HFF-Myc (cell line): ENCODE data around the gene MRPL51.

Experiments used
- DNase-seq: peaks from one replicate; pipeline ENCODE4 v3.0.0-alpha.2; 2011; ENCODE audit warnings: low read depth; ENCODE audit errors: extremely low read depth
- H3K4me3 ChIP-seq: replicated peaks from 2 replicates; pipeline ENCODE4 v1.5.1; 2011; ENCODE audit warnings: low read depth, mild to moderate bottlenecking, control low read depth, low read length
- TF ChIP-seq, protein P1 (sequence below): IDR thresholded peaks from 2 replicates; pipeline ENCODE4 v1.5.1; 2012; ENCODE audit warnings: mild to moderate bottlenecking, low read depth, low read length, control low read depth; ENCODE audit errors: missing control alignments

The MRPL51 gene

DNA sequence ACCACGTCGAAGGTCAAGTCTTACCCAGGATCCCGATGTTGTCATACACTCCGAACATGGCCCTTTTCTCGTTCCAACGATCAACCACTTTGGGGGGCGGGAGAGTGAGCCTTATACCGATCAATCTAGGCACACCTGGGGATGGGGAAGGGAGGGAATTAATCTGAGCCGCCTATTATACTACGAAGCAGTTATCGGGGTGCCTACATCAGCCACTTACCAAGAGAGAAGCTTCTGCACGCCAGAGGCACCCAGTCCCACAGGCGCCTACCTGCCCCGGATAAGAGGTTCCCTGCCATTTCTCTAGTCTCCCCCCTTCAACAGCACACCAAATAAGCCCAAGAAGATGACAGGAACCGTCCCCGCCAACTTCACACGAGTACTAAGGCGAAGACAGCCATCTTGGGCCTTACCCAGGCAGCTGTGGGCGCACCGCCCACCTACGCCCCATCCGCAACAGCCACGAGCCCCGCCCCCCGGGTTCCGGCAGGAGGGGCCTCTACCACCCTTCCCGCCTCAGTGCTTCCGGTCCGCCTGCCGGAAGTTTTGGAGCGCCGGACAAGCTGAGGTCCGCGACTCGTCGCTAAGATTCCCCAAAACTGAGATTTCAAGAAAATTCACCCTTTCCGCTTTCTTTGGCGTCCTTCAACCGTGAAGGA lies at the start of gene MRPL51:
MRPL51 (minus strand) TSS at position 425 of the 659 bp plus-strand sequence; CDS start at position 299, 126 bp downstream.
- TF ChIP-seq, protein P1, sequence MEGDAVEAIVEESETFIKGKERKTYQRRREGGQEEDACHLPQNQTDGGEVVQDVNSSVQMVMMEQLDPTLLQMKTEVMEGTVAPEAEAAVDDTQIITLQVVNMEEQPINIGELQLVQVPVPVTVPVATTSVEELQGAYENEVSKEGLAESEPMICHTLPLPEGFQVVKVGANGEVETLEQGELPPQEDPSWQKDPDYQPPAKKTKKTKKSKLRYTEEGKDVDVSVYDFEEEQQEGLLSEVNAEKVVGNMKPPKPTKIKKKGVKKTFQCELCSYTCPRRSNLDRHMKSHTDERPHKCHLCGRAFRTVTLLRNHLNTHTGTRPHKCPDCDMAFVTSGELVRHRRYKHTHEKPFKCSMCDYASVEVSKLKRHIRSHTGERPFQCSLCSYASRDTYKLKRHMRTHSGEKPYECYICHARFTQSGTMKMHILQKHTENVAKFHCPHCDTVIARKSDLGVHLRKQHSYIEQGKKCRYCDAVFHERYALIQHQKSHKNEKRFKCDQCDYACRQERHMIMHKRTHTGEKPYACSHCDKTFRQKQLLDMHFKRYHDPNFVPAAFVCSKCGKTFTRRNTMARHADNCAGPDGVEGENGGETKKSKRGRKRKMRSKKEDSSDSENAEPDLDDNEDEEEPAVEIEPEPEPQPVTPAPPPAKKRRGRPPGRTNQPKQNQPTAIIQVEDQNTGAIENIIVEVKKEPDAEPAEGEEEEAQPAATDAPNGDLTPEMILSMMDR = no peak
- peak within 1 kb of the TSS; percentile 82 for H3K4me3 ChIP-seq
- DNase-seq = peak; percentile 79

DNA sequence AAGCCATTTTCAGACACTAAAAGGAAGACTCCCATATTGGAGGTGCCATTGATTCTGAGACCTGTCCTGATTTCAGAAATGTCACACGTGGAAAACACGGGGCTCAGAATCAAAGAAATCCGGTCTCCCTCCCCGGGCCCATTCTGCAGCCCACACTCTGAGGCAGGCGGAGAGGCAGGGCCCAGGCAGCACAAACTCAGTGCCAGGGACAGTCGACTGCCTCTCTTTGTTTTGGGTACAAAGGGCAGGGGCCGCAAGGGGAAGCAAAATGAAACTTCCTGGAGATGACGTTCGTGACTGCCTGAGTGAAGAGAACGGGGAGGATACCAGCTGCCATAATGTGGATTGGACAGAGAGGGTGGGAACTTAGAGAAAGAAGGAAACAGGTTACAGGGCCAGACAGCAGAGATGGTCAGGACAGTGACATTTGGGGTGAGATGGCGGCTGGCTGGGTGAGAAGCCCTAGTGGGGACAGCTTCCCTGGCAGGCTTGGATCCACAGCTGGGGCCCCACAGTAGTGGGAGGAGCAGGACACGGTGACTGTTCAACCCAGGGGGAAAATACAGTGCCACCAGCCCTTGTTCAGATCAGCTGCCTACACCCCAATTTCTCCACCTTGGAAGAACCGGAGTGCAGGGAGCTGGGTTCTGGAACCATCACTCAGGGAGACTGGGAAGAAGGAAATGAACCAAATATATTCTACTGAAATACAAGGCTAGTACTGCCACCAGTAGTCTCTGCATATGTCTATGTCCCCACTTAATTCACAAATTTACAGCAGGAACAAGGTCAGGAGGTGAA lies 49.3 kb upstream of the MRPL51 start:
- H3K4me3 ChIP-seq = no peak overlapping the region
- TF ChIP-seq, protein P1 = no peak
- no peak for DNase-seq

DNA sequence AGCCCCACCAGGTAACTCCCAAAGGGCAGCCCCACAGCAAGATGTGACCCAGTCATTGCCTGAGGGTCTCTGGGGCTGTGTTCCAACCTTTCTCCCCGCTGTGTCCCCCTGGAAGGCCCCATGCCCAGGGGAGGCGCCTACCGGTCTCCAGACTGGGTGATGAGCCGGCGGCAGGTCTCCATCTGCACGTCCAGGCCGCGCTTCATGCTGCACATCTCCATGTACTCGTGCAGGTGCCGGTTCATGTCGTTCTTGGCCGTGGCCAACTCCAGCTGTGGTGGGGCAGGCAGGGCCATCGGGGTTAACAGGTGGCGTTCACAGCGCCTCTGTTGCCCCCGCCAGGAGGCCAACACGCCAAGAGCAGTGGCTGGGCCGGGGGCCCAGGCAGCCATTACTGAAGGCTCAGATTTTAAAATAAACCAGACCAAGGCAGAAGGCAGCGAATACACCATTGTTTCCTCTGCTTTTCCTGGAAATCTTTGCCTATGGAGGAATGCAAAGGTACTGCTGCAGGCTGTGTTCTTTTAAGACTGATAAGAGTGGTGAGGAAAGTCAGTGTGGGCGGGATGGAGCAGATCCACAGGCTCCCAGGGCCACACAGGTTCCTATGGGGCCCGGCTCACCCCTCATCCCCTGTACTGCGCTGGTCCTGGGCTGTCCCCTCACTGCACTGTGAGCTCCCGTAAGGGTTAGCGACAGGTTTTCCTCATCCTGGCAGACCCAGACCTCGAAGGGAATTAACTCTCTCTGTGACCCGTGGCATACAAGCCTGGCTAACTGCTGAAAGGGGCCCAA lies 48.5 kb upstream of the MRPL51 start:
- TF ChIP-seq, protein P1 = no peak
- H3K4me3 ChIP-seq = no peak overlapping the region
- no peak for DNase-seq

DNA sequence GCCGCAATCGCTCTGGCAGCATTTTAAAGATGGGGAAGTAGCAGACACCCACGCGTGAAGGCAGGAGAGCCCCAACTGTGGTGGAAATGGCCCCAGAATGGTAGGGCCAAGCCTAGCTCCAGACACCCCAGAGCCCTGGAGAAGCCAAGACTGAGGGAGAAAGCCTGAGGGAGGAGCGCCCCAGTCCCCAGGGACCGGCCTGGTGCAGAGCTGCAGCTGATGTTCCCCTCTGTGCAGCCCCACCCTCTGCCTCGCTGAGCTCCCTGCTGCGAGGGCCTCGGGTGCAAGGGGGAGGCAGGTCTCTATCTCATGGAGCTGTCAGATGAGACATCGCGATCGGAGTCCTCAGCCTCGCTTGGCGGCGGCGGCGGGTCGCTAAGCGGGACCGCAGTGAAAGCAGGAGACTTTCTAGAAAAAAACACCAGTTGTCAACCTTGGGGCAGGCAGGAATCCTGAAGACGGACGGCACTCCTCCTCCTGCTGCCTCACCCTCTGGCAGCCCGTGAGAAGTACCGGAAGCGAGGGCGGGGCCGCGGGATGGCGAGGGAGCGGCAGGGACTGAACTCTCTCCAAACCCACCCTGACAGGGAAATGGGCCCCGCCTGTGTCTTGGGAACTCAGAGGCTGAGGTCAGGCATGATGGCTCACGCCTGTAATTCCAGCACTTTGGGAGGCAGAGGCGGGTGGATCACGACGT lies 47.3 kb upstream of the MRPL51 start:
- DNase-seq = peak; percentile 82
- peak overlapping the region; percentile 17 for H3K4me3 ChIP-seq
- TF ChIP-seq, protein P1 = no peak

DNA sequence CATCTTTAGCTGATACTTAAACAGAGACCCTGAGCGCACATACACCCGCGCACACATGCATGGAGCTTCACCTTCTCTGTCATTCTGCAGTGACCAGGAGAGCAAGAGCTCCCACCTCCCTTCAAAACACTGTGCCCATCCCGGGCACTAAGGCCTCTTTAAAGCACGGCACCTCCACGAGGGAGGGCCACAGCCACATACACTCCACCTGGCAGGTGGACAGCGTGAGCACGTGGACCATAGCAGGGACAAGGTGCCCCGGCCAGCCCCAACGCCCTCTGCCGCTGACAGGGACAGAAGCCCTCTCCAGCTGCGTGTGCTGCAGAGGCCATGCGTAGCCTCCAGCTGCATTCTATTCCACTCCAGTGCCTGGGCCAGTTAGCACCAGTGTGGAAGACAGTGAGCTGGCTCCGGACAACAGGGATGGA lies 46.7 kb upstream of the MRPL51 start:
- TF ChIP-seq, protein P1 = no peak
- DNase-seq = no peak
- H3K4me3 ChIP-seq = peak overlapping the region; percentile 17; the same call in 1 of the 2 replicates

DNA sequence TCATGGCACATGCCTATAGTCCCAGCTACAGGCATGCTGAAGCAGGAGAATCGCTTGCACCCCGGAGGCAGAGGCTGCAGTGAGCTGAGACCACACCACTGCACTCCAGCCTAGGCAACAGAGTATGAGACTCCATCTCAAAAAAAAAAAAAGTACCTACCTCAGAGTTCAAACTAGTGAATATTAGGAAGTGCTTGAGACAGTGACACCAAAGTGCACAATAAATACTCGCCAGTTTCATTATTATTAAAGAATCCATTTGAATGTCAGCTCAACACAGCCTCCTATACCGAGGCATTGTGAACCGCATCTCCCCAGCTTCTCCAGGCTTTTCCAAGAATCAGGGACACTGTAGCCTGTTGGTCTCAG lies 46.2 kb upstream of the MRPL51 start:
- H3K4me3 ChIP-seq = no peak overlapping the region
- no peak for DNase-seq
- TF ChIP-seq, protein P1 = no peak
